Right ventricle myocardium superior (tissue), 1 donor: Measurements from ENCODE around the gene NISCH. TPM values are rescaled to one million over a fixed set of nuclear protein-coding genes. Genes with fewer than 3 reads are reported as not detected.

Source experiments
- ATAC-seq: fragments of 200-7000 bp; cut with Tn5 transposase; one replicate; pipeline ENCODE4 v1.9.1; 2020; ENCODE audit warnings: mild to moderate bottlenecking; ENCODE audit not compliant: poor library complexity
- DNase-seq: peaks from one replicate; pipeline ENCODE4 v3.0.0-alpha.2; 2020
- intact Hi-C: fragments of 100-400 bp; cut with DNase I; formaldehyde crosslinking; loops from one replicate; pipeline ENCODE4 v1.11.2; 2022
- total RNA-seq: library from RNA; stranded (reverse); fragmentation: NEBNext Ultra II Directional; extraction: Animal tissue kit (Norgen Biotek cat#: 25700); gene quantifications from one replicate; pipeline ENCODE4 v1.2.1, GENCODE V29; 2021
- donor health status: DM: no; HTN: yes; CAD: no; lungs with severe emphysema.

The NISCH gene
- total RNA-seq, 1 donor from 2014 or later, result 46.0 TPM

GRCh38 chr3:52443791-52444687 is 11.4 kb upstream of the NISCH start:
- intact Hi-C loops, result no loop called here
- DNase-seq, result no peak

DNA sequence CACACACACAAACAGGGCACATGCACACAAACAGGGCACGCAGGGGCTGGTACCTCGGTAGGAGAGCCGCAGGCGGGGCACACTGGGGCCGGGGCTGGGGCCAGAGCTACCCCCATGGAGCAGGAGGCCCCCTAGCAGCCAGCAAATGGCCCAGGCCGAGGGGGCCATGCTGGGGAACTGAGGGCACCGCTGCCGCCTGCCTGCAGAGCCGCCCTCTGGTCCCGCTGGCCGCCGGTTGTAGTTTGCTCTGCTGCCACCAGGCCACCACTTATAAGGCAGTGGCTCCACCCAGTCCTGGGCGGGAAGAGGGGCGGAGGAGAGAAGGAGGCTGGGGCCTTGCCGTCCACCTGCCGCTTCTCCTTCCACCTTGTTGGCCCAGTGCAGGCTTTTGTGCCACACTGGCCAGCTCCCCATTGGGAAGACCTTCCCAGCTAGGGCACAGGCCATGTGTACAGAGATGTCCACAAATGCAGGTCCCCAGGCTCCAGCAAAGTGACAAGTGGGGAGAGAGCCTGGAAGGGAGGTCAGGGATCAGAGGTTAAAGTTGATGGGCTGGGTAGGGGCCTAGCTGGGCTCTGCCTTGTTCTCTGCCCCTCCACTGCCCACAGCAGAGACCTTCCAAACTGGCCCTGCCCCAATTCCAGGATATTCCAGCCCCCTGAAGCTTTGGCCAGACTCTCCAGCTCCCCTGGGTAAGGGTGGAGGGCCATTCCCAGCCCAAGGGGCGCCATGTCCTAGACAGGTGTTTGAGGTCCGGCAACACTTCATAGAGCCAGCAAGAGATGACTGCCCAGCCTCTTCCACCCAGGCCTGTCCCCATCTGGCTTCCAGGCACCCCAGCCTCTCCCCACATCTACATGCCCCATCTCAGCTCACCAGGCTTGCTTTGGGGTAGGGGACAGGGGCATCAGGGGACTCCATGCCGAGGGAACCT is 10.3 kb upstream of the NISCH start, which contains the start of gene SEMA3G:
TSS of gene SEMA3G (minus strand) at position 244 of the 934 bp plus-strand sequence. CDS start at position 168, 76 bp downstream.
- DNase-seq, result peak; percentile 88
- intact Hi-C loops, result no loop called here
- ATAC-seq, result peak; percentile 60

More at GRCh38 chr3:52443791-52444687, 11.4 kb upstream of the NISCH start:
- ATAC-seq, result no peak

DNA sequence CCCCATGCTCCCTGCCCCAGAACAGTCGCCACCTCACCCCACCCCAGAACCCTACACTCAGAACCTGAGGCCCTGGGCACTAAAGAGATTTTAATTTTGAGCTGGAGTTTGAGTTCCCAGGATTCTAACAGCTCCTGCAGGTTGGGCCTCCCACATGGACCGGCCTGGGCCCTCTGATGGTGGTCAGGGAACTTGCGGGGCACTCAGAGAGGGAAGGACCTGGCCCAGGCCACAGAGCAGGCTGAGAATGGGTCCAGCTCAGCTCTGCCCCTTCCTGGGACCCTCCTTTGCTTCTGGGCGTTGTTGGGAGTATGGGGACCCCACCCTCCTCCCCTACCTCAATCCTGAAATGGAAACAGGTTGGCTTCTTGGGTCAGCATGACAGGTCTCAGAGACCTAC is 9.4 kb upstream of the NISCH start:
- intact Hi-C loops, result loop anchor here (2.0 kb wide), 1 partner anchor 17 kb away; no protein-coding TSS in a partner anchor
- no peak for DNase-seq
- ATAC-seq, result no peak

DNA sequence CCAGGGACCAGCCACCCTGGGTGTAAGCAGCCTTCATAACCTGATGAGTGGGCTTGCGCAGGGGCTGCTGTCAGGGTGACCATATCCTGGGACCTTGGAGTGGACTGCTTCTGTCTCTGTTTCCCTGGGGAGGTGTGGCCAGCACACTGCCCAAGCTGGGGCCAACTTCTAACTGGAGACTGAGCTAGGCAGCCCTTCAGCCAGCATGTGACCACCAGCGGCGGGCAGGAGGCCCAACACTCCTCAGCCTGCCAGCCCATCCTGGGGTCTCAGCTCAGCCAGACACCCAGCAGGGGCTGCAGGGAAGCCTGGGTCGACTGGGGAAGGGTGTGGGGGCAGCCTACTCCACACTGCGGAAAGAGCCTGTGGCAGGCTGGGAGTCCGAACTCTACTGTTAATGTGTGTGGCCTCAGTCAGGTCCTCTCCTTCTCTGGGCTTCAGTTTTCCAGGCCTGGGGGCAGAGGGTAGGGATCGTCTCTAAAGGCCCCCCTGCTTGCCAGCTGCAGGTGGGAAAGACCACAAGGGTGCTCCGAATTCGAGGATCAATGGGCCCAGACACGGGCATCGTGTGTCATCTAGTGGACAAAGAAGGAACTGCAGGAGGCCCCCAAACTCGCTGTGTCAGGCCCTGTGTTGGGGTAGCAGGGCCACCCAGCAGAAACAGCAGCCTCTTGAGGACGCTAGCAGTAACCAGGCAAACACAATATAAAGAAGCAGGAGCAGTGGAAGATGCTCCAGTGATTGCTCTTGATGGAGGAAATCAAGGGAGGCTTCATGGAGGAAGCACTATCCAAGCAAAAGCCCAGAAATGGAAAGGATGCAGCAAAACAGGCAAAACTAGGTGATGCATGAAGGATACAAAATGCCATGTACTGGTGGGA is 8.5 kb upstream of the NISCH start:
- DNase-seq (peak; percentile 77), ATAC-seq (peak; percentile 27)
- intact Hi-C loops, result loop anchor here (2.0 kb wide), 1 partner anchor 18 kb away; no protein-coding TSS in a partner anchor

- intact Hi-C loops, result loop anchor here (2.0 kb wide), 1 partner anchor 19 kb away; no protein-coding TSS in a partner anchor
- peak; percentile 0 for ATAC-seq
Observed at GRCh38 chr3:52447512-52448355, 7.7 kb upstream of the NISCH start.

GRCh38 chr3:52450489-52451236 is 4.7 kb upstream of the NISCH start:
- peak; percentile 1 for ATAC-seq
- intact Hi-C loops, result no loop called here
- DNase-seq, result peak; percentile 30

More at GRCh38 chr3:52447512-52448355, 7.7 kb upstream of the NISCH start:
- DNase-seq, result peak; percentile 31

- DNase-seq (peak; percentile 38), ATAC-seq (no peak)
- intact Hi-C loops, result no loop called here
Observed at GRCh38 chr3:52451237-52452083, 3.9 kb upstream of the NISCH start.

- intact Hi-C loops, result no loop called here
- DNase-seq (peak; percentile 42), ATAC-seq (no peak)
Observed at GRCh38 chr3:52452126-52452525, 3.3 kb upstream of the NISCH start.

DNA sequence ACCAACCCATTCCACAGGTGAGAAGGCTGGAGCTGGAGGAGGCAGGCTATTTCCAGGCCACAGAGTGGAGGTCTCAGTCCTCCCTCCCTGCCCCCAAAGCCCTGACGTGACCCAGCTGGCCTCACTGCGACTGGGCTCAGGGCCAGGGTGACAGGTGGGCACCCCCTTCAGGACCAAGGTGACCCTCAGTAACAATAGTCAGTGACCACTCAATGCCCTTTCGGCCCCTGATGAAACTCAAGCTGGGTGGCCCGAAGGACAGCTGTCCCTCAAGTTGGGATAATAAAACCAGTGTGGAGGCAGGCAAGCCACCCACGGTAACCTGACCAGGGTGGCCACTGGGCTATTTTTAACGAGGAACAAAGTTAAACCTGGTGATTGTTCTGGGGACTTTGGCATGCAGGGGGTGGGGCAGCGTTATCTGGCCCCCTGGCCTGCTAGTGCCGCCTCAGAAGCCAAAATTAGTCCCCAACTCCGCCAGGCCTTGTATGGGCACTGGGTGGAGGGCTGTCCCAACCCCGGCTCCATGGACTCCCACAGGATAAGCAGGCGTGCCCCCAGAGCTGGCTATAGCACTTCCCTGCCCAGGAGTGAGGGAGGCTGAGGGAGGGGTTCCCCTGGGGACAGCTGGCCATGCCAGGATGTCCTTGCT is 2.7 kb upstream of the NISCH start:
- ATAC-seq, result peak; percentile 50
- peak; percentile 86 for DNase-seq
- intact Hi-C loops, result no loop called here

DNA sequence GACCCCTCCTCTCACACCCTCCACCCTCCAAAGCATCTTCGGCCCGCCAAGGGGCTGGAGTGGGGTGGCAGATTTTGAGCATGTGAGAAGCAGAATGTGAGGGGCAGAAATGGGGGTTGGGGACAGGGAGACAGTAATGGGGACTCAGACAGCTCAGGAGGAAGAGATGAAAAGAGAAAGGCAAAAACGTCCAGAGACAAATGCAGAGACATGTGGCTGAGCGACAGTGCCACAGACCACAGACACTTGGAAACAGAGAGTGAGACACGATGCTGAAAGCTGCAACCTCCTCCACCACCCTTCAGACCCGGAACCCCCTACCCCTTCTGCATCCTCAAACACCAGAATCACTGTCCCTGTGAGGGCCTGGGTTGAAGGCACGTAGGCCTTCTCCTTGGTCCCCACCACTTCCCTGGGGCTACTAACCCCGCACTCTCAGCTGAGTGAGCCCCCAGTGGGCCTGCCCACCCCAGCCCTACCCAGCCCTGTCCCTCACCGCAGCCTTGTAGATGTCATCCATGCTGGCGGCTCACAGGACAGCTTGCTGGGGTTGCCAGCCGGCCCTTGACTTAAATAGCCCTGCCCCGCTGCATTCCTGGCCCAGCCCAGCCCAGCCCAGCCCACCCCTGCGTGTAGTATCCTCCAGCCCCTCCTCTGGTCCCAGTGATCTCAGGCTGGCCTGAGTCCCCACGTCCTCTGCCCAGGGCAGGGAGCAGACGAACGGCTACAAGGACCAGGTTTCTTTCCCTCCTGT is 1.7 kb upstream of the NISCH start, which contains the start of gene TNNC1:
TSS of gene TNNC1 (minus strand) at position 546 of the 754 bp plus-strand sequence. CDS start at position 520, 26 bp downstream.
- DNase-seq, result peak; percentile 78
- ATAC-seq, result peak; percentile 48
- intact Hi-C loops, result no loop called here

- DNase-seq (peak; percentile 73), ATAC-seq (no peak)
- intact Hi-C loops, result no loop called here
Observed at GRCh38 chr3:52454250-52454937, 1.0 kb upstream of the NISCH start.

DNA sequence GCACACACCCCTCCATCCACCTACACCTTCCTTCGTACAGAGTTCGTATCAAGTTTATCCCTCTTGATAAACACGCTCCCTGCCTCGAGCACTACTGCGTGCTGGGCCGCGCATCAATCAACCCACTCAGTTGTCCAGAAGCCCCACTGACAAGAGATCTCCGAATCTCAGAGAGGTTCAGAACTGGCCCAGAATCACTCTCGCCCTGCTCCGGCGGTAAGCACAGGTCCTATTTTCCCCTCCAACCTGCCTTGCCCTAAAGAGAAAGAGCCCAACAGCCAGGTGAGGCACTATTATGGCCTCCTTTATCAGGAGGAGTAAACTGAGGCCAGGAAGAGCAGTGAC is 494 bp upstream of the NISCH start:
- intact Hi-C loops, result no loop called here
- no peak for ATAC-seq
- no peak for DNase-seq

DNA sequence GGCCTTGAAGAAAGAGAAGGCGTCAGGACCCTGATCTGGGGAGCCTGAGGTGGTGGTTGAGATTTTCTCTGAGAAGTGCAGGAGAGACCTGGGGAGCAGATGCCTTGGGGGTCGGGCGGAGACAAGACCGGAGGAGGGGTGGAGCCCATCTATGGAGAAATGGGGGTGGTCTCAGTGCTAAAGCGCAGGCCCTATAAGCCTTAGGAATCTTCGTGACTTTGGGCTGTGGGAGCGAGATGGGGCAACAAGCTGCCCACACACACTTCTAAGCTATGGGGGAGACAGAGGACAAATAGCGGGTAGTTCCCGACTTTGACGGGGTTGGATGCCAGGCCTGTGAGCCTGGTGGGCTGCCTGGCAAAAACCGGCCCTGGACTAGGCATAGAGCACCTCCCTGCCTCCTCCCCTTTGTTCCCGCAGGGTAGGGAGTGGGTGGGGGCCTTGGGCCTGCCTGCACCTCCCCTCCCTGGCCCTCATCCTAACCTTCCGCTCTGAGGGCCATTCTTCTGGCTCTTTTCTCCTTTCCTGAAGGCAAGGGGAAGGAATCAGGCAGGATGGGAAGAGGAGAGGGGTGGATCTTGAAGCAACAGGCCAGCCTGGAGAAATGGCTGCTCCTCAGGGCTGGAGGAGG is 880 bp downstream of the NISCH start:
- no peak for ATAC-seq
- intact Hi-C loops, result no loop called here
- peak; percentile 55 for DNase-seq

DNA sequence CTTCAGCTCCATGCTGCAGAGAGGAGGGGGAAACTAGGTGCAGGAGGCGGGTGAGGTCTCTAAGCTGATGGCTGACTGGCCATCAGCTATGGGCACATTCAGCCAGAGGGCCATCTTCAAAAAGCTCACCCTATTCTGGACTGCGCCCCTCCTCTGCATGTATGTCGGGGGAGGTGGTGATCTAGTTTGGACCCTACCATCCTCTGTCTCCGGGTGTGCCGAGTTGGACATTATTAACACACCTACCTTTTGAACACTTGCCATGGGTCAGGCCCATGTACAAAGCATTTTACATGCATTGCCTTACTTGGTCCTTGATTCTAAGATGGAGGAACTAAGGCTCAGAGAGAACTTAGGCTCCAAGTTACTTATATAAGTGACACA is 1.4 kb downstream of the NISCH start:
- intact Hi-C loops, result no loop called here
- ATAC-seq, result no peak
- no peak for DNase-seq
